Upper lobe of left lung (tissue), 4 donors: ENCODE measurements around the gene SMOC2.

Experiments
- CTCF ChIP-seq, 6 experiments: fragments of 450-650 bp in 4 of 6; fragments of 200-600 bp in 2 of 6; sonication (generic) in 2 of 6; IDR thresholded peaks; one replicate each; pipeline ENCODE4 v1.5.1; 2016 to 2019; ENCODE audit warnings: antibody characterized with exemption in 6 of 6
- EP300 ChIP-seq, 4 donors: sonication (generic); formaldehyde crosslinking; IDR thresholded peaks; one replicate each; pipeline ENCODE4 v1.5.1; 2017; ENCODE audit warnings: antibody characterized with exemption in 4 of 4, control low read depth in 2 of 4
- POLR2A ChIP-seq, 4 donors: fragments of 450-650 bp; IDR thresholded peaks; one replicate each; pipeline ENCODE4 v1.5.1; 2016 to 2017; ENCODE audit warnings: antibody characterized with exemption in 4 of 4, mild to moderate bottlenecking in 2 of 4
- POLR2AphosphoS5 ChIP-seq, 2 donors: sonication (generic); formaldehyde crosslinking; IDR thresholded peaks; one replicate each; pipeline ENCODE4 v1.5.1; 2017; ENCODE audit warnings: antibody characterized with exemption in 2 of 2

GRCh38 chr6:168534265-168534664 lies 93.3 kb downstream of the SMOC2 start:
- TF ChIP-seq CTCF (IDR thresholded peaks at IDR 0.05): no peak
- TF ChIP-seq POLR2AphosphoS5 (IDR thresholded peaks at IDR 0.05): no peak
- no peak for TF ChIP-seq POLR2A (IDR thresholded peaks at IDR 0.05)
- TF ChIP-seq EP300 (IDR thresholded peaks at IDR 0.05): no peak
